ENCODE data around the gene MAP2K3. TPM values are rescaled to one million over a fixed set of nuclear protein-coding genes. Genes with fewer than 3 reads are reported as not detected.

Gene MAP2K3
- total RNA-seq, 4 donors from 2014 or later = 23.3 to 42.4 (median 30.5) TPM

DNA sequence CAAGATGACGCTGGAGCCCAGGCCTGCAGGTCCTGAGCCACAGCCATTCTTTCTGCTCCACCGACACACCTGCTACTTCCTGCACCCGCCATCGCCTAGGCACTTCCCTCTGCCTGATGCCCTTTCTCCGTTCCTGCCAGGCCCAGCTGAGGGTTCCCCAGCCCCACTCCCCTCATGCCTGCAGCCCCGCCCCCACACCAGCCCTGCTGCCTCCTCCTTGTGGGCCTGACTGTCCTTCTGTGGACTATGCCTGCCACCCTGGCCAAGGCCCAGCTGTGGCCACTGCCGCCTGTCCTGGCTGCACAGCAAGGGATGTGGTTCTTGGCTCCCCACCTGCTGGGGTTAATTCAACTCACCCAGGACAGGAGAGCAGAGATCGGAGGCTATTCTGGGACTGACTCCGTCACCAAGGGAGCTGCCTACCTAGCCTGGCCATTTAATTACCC lies 38.8 kb upstream of the MAP2K3 start:
- WGBS = 84% methylated on average over 8 of the region's 9 CpGs
- intact Hi-C loops (cut with DNase I) = no loop called here
- Histone ChIP-seq H3K4me1 (peaks cover 14 to 42% (median 37%) of the 10 kb centered on the region in 4 donors), H3K9me3 (no peaks in the 10 kb centered on the region), H3K4me3 (no peak overlapping the region), H3K27me3 (no peaks in the 10 kb centered on the region), H3K27ac (replicated peaks in 1 of 4) (no peak overlapping the region), H3K36me3 (peaks cover 0 to 34% (median 23%) of the 10 kb centered on the region in 4 donors)
- no peak for TF ChIP-seq POLR2AphosphoS5 (IDR thresholded peaks at IDR 0.05)
- no peak for TF ChIP-seq EP300 (IDR thresholded peaks at IDR 0.05)
- TF ChIP-seq POLR2A (IDR thresholded peaks at IDR 0.05; ENCODE audit: low read depth) = no peak
- TF ChIP-seq, protein P1, sequence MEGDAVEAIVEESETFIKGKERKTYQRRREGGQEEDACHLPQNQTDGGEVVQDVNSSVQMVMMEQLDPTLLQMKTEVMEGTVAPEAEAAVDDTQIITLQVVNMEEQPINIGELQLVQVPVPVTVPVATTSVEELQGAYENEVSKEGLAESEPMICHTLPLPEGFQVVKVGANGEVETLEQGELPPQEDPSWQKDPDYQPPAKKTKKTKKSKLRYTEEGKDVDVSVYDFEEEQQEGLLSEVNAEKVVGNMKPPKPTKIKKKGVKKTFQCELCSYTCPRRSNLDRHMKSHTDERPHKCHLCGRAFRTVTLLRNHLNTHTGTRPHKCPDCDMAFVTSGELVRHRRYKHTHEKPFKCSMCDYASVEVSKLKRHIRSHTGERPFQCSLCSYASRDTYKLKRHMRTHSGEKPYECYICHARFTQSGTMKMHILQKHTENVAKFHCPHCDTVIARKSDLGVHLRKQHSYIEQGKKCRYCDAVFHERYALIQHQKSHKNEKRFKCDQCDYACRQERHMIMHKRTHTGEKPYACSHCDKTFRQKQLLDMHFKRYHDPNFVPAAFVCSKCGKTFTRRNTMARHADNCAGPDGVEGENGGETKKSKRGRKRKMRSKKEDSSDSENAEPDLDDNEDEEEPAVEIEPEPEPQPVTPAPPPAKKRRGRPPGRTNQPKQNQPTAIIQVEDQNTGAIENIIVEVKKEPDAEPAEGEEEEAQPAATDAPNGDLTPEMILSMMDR (IDR thresholded peaks at IDR 0.05) = no peak
- DNase-seq (ENCODE audit: extremely low spot score) = no peak

GRCh38 chr17:21246698-21247097 lies 37.8 kb upstream of the MAP2K3 start:
- Histone ChIP-seq H3K27ac (replicated peaks in 1 of 4) (no peak overlapping the region), H3K4me1 (peaks cover 24 to 52% (median 43%) of the 10 kb centered on the region in 4 donors), H3K4me3 (no peak overlapping the region), H3K27me3 (no peaks in the 10 kb centered on the region), H3K36me3 (peaks cover 0 to 24% (median 19%) of the 10 kb centered on the region in 4 donors), H3K9me3 (no peaks in the 10 kb centered on the region)
- TF ChIP-seq POLR2A (IDR thresholded peaks at IDR 0.05; ENCODE audit: low read depth) = no peak
- no peak for TF ChIP-seq EP300 (IDR thresholded peaks at IDR 0.05)
- TF ChIP-seq, protein P1 (IDR thresholded peaks at IDR 0.05) = no peak
- no peak for TF ChIP-seq POLR2AphosphoS5 (IDR thresholded peaks at IDR 0.05)
- intact Hi-C loops (cut with DNase I) = no loop called here
- WGBS = 93% methylated on average over 3 of the region's 4 CpGs
- DNase-seq (ENCODE audit: extremely low spot score) = no peak

DNA sequence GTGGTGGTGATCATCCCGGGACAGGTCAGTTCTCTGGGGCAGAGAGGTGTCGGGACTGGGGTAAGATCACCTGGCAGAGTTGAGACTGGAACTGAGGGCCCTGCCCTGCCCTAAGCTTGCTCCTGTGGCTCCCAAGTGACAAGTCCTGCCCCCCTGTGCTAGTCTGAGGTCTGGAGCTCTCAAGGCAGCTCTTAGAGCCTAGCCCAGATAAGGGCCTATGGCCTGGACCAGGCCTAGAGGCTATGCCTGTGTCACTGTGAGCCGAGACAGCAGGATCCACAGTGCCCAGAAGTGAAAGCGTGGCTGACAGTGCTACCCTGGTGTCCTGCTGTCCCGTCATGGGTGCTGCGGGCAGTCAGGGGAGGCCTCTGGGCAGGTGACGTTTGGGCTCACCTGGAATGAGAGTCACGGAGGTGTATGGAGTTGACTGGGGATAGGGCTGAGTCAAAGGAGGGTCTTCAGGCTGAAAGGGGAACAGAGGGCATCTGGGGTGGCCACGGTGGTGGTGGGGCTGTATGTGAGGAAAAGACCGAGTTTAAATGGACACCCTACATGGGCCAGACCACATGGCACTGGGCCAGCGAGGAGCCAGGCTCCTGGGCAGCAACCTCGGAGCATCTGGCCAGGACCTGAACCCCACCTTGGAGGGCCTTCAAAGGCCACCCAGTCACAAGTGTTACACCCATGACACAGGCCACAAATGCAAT lies 36.8 kb upstream of the MAP2K3 start:
- DNase-seq (ENCODE audit: extremely low spot score) = no peak
- TF ChIP-seq POLR2AphosphoS5 (IDR thresholded peaks at IDR 0.05) (no peak), EP300 (IDR thresholded peaks at IDR 0.05) (no peak), POLR2A (IDR thresholded peaks at IDR 0.05; ENCODE audit: low read depth) (no peak)
- TF ChIP-seq, protein P1 (IDR thresholded peaks at IDR 0.05) = no peak
- Histone ChIP-seq H3K36me3 (peaks cover 0 to 14% (median 9%) of the 10 kb centered on the region in 4 donors), H3K27me3 (no peaks in the 10 kb centered on the region), H3K9me3 (no peaks in the 10 kb centered on the region), H3K4me3 (no peak overlapping the region), H3K27ac (replicated peaks in 1 of 4) (no peak overlapping the region), H3K4me1 (peaks cover 34 to 52% (median 45%) of the 10 kb centered on the region in 4 donors)
- intact Hi-C loops (cut with DNase I) = no loop called here
- WGBS = 87% methylated on average over 11 of the region's 12 CpGs

DNA sequence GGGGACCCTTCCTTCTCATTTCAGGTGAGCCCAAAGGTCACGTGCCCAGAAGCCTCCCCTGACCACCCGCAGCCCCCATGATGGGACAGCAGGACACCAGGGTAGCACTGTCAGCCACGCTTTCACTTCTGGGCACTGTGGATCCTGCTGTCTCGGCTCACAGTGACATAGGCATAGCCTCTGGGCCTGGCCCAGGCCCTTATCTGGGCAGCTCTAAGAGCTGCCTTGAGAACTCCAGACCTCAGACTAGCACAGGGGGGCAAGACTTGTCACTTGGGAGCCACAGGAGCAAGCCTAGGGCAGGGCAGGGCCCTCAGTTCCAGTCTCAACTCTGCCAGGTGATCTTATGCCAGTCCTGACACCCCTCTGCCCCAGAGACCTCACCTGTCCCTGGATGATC lies 36.0 kb upstream of the MAP2K3 start:
- TF ChIP-seq, protein P1 (IDR thresholded peaks at IDR 0.05) = no peak
- DNase-seq (ENCODE audit: extremely low spot score) = no peak

More for the DNA sequence above, 36.0 kb upstream of the MAP2K3 start:
- no peak overlapping the region for H3K4me3 ChIP-seq
- peaks cover 0 to 6% (median 4%) of the 10 kb centered on the region in 4 donors for H3K36me3 ChIP-seq
- intact Hi-C loops (cut with DNase I) = no loop called here
- no peak overlapping the region for H3K27ac ChIP-seq (replicated peaks in 1 of 4)
- H3K4me1 ChIP-seq = peaks cover 35 to 52% (median 45%) of the 10 kb centered on the region in 4 donors
- WGBS = 90% methylated on average over 4 of the region's 4 CpGs
- no peaks in the 10 kb centered on the region for H3K9me3 ChIP-seq
- H3K27me3 ChIP-seq = no peaks in the 10 kb centered on the region

Data from esophagus muscularis mucosa (tissue), 4 donors.